ENCODE results near the gene PPFIA3. TPM values are rescaled to one million over a fixed set of nuclear protein-coding genes. Genes with fewer than 3 reads are reported as not detected.

The PPFIA3 gene
- total RNA-seq, 2 donors from 2014 or later: 6.7 to 15.2 TPM

GRCh38 chr19:49161987-49162386, 42.6 kb downstream of the PPFIA3 start:
- 72 to 74% methylated on average over 4 of the region's 4 CpGs for WGBS, 2 donors
- no peaks in the 10 kb centered on the region for H3K27me3 ChIP-seq
- no peaks in the 10 kb centered on the region for H3K9me3 ChIP-seq
- TF ChIP-seq CTCF (IDR thresholded peaks at IDR 0.05): no peak
- TF ChIP-seq POLR2A (IDR thresholded peaks at IDR 0.05): no peak
- no peak overlapping the region for H3K4me3 ChIP-seq
- DNase-seq (no peak), ATAC-seq (no peak)
- H3K36me3 ChIP-seq (replicated peaks in 1 of 2; ENCODE audit: insufficient read depth in 1 of 2, low read depth in 2 of 2): no peaks in the 10 kb centered on the region
- intact Hi-C loops (cut with DNase I): no loop called here
- peaks cover 39% of the 10 kb centered on the region for H3K4me1 ChIP-seq
- H3K27ac ChIP-seq: no peak overlapping the region

GRCh38 chr19:49165111-49165750, 45.9 kb downstream of the PPFIA3 start:
- DNase-seq: peak; percentile 38 to 53 (median 45)
- H3K27ac ChIP-seq: peak overlapping the region; percentile 66 to 78 (median 72)
- peaks cover 18% of the 10 kb centered on the region for H3K4me1 ChIP-seq
- ATAC-seq: peak; percentile 77
- intact Hi-C loops (cut with DNase I): no loop called here
- H3K4me3 ChIP-seq: no peak overlapping the region
- H3K36me3 ChIP-seq (replicated peaks in 1 of 2; ENCODE audit: insufficient read depth in 1 of 2, low read depth in 2 of 2): no peaks in the 10 kb centered on the region
- no peaks in the 10 kb centered on the region for H3K27me3 ChIP-seq
- 47 to 50% methylated on average over 24 of the region's 24 CpGs for WGBS, 2 donors
- no peaks in the 10 kb centered on the region for H3K9me3 ChIP-seq
- TF ChIP-seq POLR2A (IDR thresholded peaks at IDR 0.05) (peak in 2 of 3 donors; percentile 19 to 20), CTCF (IDR thresholded peaks at IDR 0.05) (no peak)

DNA sequence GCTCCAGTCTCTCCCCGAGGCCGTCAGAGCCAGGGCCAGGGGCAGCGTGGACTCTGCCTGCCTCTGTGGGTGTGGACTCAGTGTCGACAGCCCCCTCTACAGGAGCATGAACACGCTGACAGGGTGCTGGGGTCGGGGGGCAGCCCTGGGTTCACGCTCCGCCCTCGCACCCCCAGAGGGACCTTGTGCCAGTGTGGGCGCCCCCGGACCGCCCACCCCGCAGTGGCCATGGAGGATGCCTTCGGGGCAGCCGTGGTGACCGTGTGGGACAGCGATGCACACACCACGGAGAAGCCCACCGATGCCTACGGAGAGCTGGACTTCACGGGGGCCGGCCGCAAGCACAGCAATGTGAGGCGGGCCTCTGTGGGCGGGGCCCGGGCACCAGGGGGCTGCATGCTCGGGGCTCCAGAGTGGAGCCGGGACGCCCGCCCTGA, 46.5 kb downstream of the PPFIA3 start:
- H3K4me3 ChIP-seq: no peak overlapping the region
- ATAC-seq (no peak), DNase-seq (no peak)
- TF ChIP-seq POLR2A (IDR thresholded peaks at IDR 0.05): no peak
- TF ChIP-seq CTCF (IDR thresholded peaks at IDR 0.05): no peak
- peaks cover 18% of the 10 kb centered on the region for H3K4me1 ChIP-seq
- 68 to 74% methylated on average over 6 to 21 of the region's 30 CpGs for WGBS, 2 donors
- no peaks in the 10 kb centered on the region for H3K9me3 ChIP-seq
- intact Hi-C loops (cut with DNase I): no loop called here
- H3K27me3 ChIP-seq: no peaks in the 10 kb centered on the region
- H3K27ac ChIP-seq: peak overlapping the region in 3 of 4 donors; percentile 66 to 78 (median 74)
- H3K36me3 ChIP-seq (replicated peaks in 1 of 2; ENCODE audit: insufficient read depth in 1 of 2, low read depth in 2 of 2): no peaks in the 10 kb centered on the region

DNA sequence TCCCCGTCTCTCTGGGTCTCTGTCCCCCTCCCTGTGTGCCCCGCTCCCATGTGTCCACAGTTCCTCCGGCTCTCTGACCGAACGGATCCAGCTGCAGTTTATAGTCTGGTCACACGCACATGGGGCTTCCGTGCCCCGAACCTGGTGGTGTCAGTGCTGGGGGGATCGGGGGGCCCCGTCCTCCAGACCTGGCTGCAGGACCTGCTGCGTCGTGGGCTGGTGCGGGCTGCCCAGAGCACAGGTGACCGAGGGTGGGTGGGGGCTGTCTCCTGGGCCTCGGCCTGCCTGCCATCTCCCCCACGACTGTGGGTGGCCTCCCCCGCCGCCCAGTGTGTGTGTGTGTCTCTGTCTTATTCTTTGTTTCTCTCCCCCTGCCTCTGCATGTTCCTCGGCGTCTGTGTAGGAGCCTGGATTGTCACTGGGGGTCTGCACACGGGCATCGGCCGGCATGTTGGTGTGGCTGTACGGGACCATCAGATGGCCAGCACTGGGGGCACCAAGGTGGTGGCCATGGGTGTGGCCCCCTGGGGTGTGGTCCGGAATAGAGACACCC, 48.6 kb downstream of the PPFIA3 start:
- Histone ChIP-seq H3K4me1 (peaks cover 18% of the 10 kb centered on the region), H3K36me3 (replicated peaks in 1 of 2; ENCODE audit: insufficient read depth in 1 of 2, low read depth in 2 of 2) (peaks cover 0 to 2% of the 10 kb centered on the region in 2 donors)

More for the DNA sequence above, 48.6 kb downstream of the PPFIA3 start:
- no peaks in the 10 kb centered on the region for H3K9me3 ChIP-seq
- 87 to 90% methylated on average over 11 to 24 of the region's 25 CpGs for WGBS, 2 donors
- intact Hi-C loops (cut with DNase I): no loop called here
- no peak for DNase-seq
- H3K27me3 ChIP-seq: no peaks in the 10 kb centered on the region
- TF ChIP-seq CTCF (IDR thresholded peaks at IDR 0.05) (no peak), POLR2A (IDR thresholded peaks at IDR 0.05) (no peak)
- ATAC-seq: no peak
- H3K27ac ChIP-seq: no peak overlapping the region
- no peak overlapping the region for H3K4me3 ChIP-seq

Measured in body of pancreas (tissue), 4 donors.